ENCODE measurements around the gene GNAZ. TPM values are rescaled to one million over a fixed set of nuclear protein-coding genes. Genes with fewer than 3 reads are reported as not detected.

The GNAZ gene
- total RNA-seq, 1 experiment from 2014 or later: 17.2 TPM

- in situ Hi-C loops (cut with HindIII; ENCODE audit: low sequenced_read_pairs): no loop called here
- no peak for DNase-seq (ENCODE audit: low spot score)
Observed at GRCh38 chr22:23113067-23113846, 42.9 kb downstream of the GNAZ start.

GRCh38 chr22:23113847-23114720 lies 43.8 kb downstream of the GNAZ start:
- no peak for DNase-seq (ENCODE audit: low spot score)
- in situ Hi-C loops (cut with HindIII; ENCODE audit: low sequenced_read_pairs): no loop called here

GRCh38 chr22:23114721-23115020 lies 44.4 kb downstream of the GNAZ start:
- no peak for DNase-seq (ENCODE audit: low spot score)
- in situ Hi-C loops (cut with HindIII; ENCODE audit: low sequenced_read_pairs): no loop called here

GRCh38 chr22:23115369-23115768 lies 45.0 kb downstream of the GNAZ start:
- in situ Hi-C loops (cut with HindIII; ENCODE audit: low sequenced_read_pairs): no loop called here

GRCh38 chr22:23115825-23116494 lies 45.6 kb downstream of the GNAZ start:
- no peak for DNase-seq (ENCODE audit: low spot score)
- in situ Hi-C loops (cut with HindIII; ENCODE audit: low sequenced_read_pairs): no loop called here

More at GRCh38 chr22:23115369-23115768, 45.0 kb downstream of the GNAZ start:
- DNase-seq (ENCODE audit: low spot score): no peak

GRCh38 chr22:23116506-23117263 lies 46.4 kb downstream of the GNAZ start:
- in situ Hi-C loops (cut with HindIII; ENCODE audit: low sequenced_read_pairs): no loop called here
- DNase-seq (ENCODE audit: low spot score): no peak

- in situ Hi-C loops (cut with HindIII; ENCODE audit: low sequenced_read_pairs): no loop called here
- no peak for DNase-seq (ENCODE audit: low spot score)
Observed at GRCh38 chr22:23117275-23117674, 47.0 kb downstream of the GNAZ start.

GRCh38 chr22:23117891-23118646 lies 47.8 kb downstream of the GNAZ start:
- peak; percentile 47 for DNase-seq (ENCODE audit: low spot score)
- in situ Hi-C loops (cut with HindIII; ENCODE audit: low sequenced_read_pairs): no loop called here

- in situ Hi-C loops (cut with HindIII; ENCODE audit: low sequenced_read_pairs): no loop called here
- no peak for DNase-seq (ENCODE audit: low spot score)
Observed at GRCh38 chr22:23118647-23119493, 48.6 kb downstream of the GNAZ start.

- in situ Hi-C loops (cut with HindIII; ENCODE audit: low sequenced_read_pairs): no loop called here
- DNase-seq (ENCODE audit: low spot score): peak; percentile 38
Observed at GRCh38 chr22:23119494-23120414, 49.4 kb downstream of the GNAZ start.

- no peak for DNase-seq (ENCODE audit: low spot score)
- in situ Hi-C loops (cut with HindIII; ENCODE audit: low sequenced_read_pairs): no loop called here
Observed at GRCh38 chr22:23120415-23120899, 50.1 kb downstream of the GNAZ start.

- in situ Hi-C loops (cut with HindIII; ENCODE audit: low sequenced_read_pairs): no loop called here
- DNase-seq (ENCODE audit: low spot score): no peak
Observed at GRCh38 chr22:23121000-23121421, 50.7 kb downstream of the GNAZ start.

- DNase-seq (ENCODE audit: low spot score): no peak
- in situ Hi-C loops (cut with HindIII; ENCODE audit: low sequenced_read_pairs): no loop called here
Observed at GRCh38 chr22:23121424-23121823, 51.1 kb downstream of the GNAZ start.

GRCh38 chr22:23122216-23122957 lies 52.1 kb downstream of the GNAZ start:
- in situ Hi-C loops (cut with HindIII; ENCODE audit: low sequenced_read_pairs): no loop called here
- DNase-seq (ENCODE audit: low spot score): no peak

- DNase-seq (ENCODE audit: low spot score): no peak
- in situ Hi-C loops (cut with HindIII; ENCODE audit: low sequenced_read_pairs): no loop called here
Observed at GRCh38 chr22:23122992-23123803, 52.9 kb downstream of the GNAZ start.
